Glutamatergic neuron (in vitro differentiated cells): ENCODE data around the gene IGFBP5. TPM values are rescaled to one million over a fixed set of nuclear protein-coding genes. Genes with fewer than 3 reads are reported as not detected.

Experiments used
- DNase-seq: peaks from one replicate; pipeline ENCODE4 v3.0.0; 2022
- H3K27ac Mint-ChIP-seq: one replicate; pipeline ENCODE4 v1.8.0; 2020; ENCODE audit warnings: mild to moderate bottlenecking, mixed read lengths, inconsistent platforms; ENCODE audit not compliant: unreplicated experiment
- H3K27me3 Mint-ChIP-seq: one replicate; pipeline ENCODE4 v1.8.0; 2020; ENCODE audit warnings: mild to moderate bottlenecking, moderate library complexity, mixed read lengths, inconsistent platforms; ENCODE audit not compliant: unreplicated experiment
- H3K36me3 Mint-ChIP-seq: one replicate; pipeline ENCODE4 v1.8.0; 2020; ENCODE audit warnings: mild to moderate bottlenecking, mixed read lengths, inconsistent platforms; ENCODE audit not compliant: unreplicated experiment
- H3K4me1 Mint-ChIP-seq: one replicate; pipeline ENCODE4 v1.8.0; 2020; ENCODE audit warnings: mild to moderate bottlenecking, low read depth, mixed read lengths, inconsistent platforms; ENCODE audit not compliant: unreplicated experiment
- H3K4me3 Mint-ChIP-seq: one replicate; pipeline ENCODE4 v1.8.0; 2020; ENCODE audit warnings: mild to moderate bottlenecking, mixed read lengths, inconsistent platforms; ENCODE audit not compliant: unreplicated experiment
- H3K9me3 Mint-ChIP-seq: one replicate; pipeline ENCODE4 v1.8.0; 2020; ENCODE audit warnings: mild to moderate bottlenecking, moderate library complexity, mixed read lengths, inconsistent platforms; ENCODE audit not compliant: unreplicated experiment
- CTCF ChIP-seq: fragments of 200-600 bp; sonication (generic); IDR thresholded peaks from one replicate; pipeline ENCODE4 v1.5.0; 2021; ENCODE audit not compliant: partially characterized antibody, unreplicated experiment
- total RNA-seq: library from RNA; stranded (reverse); fragmentation: NEBNext Ultra II Directional; extraction: Animal tissue kit (Norgen Biotek cat#: 25700); gene quantifications from one replicate; pipeline ENCODE4 v1.2.1, GENCODE V29; 2021; ENCODE audit not compliant: unreplicated experiment

The IGFBP5 gene
- total RNA-seq, 1 donor from 2014 or later, result 0.51 TPM

GRCh38 chr2:216636551-216637450 lies 58.5 kb downstream of the IGFBP5 start:
- peaks cover 29% of the 10 kb centered on the region for H3K4me1 Mint-ChIP-seq
- peaks cover 5% of the 10 kb centered on the region for H3K36me3 Mint-ChIP-seq

DNA sequence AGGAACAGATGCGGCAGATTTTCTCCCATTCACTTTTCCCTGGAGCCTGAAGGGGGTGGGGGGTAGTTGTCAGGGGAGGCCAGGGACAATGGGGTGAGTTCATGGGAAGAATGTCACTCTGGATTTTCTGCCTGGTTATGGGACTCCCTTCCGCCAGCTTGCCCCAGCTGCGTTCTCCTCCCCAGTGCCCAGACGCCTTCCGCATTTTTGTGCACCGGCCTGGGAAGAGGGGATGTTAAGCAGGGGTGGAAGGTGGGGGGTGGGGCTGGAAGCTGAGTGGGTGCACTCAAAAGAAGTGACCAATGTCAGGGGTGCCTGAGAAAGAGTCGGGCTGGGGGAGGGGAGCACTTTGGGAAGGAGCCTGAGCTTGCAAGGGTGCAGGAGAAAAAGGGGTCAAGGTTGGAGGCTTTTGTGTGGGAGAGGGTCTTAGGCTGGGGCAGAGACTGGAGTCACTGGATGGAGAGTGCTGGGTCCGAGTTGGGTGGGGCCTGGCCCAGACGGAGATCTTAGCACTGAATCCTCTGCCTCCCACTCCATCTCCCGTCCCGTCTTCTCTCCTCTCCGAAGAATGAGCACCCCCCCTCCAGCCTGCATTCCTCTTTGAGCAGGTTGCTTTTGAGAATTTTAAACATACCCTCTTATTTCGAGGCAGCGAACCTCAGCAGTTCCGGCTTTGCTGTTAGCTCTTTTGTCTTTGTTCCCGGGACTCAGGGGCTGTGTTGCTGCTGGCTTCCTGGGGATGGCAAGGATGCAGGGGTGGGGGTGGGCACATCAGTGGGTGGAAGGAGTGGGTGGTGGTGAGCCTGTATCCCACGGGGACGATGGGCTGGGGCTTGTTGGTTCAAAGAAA lies 59.4 kb downstream of the IGFBP5 start:
- Mint-ChIP-seq H3K27ac (peak overlapping the region; percentile 84), H3K9me3 (peaks cover 35% of the 10 kb centered on the region), H3K27me3 (peaks cover 29% of the 10 kb centered on the region), H3K36me3 (peaks cover 5% of the 10 kb centered on the region), H3K4me3 (peak overlapping the region; percentile 98), H3K4me1 (peaks cover 32% of the 10 kb centered on the region)
- no peak for TF ChIP-seq CTCF
- peak; percentile 72 for DNase-seq

More at GRCh38 chr2:216636551-216637450, 58.5 kb downstream of the IGFBP5 start:
- TF ChIP-seq CTCF, result no peak
- Mint-ChIP-seq H3K4me3 (peak overlapping the region; percentile 98), H3K27me3 (peaks cover 29% of the 10 kb centered on the region), H3K9me3 (peaks cover 34% of the 10 kb centered on the region), H3K27ac (peak overlapping the region; percentile 84)
- DNase-seq, result peak; percentile 61

GRCh38 chr2:216635171-216635570 lies 60.2 kb downstream of the IGFBP5 start:
- Mint-ChIP-seq H3K36me3 (peaks cover 5% of the 10 kb centered on the region), H3K27me3 (peaks cover 29% of the 10 kb centered on the region), H3K27ac (peak overlapping the region; percentile 84), H3K4me3 (peak overlapping the region; percentile 98), H3K9me3 (peaks cover 36% of the 10 kb centered on the region), H3K4me1 (peaks cover 32% of the 10 kb centered on the region)
- DNase-seq, result no peak
- TF ChIP-seq CTCF, result no peak

GRCh38 chr2:216634370-216635148 lies 60.8 kb downstream of the IGFBP5 start:
- peak overlapping the region; percentile 88 for H3K27ac Mint-ChIP-seq
- peaks cover 27% of the 10 kb centered on the region for H3K27me3 Mint-ChIP-seq
- DNase-seq, result peak; percentile 54
- no peak for TF ChIP-seq CTCF
- H3K9me3 Mint-ChIP-seq, result peaks cover 37% of the 10 kb centered on the region
- H3K4me3 Mint-ChIP-seq, result peak overlapping the region; percentile 98
- H3K36me3 Mint-ChIP-seq, result peaks cover 5% of the 10 kb centered on the region
- H3K4me1 Mint-ChIP-seq, result peaks cover 28% of the 10 kb centered on the region
